GM12878 (cell line): ENCODE measurements around the gene OR5AC2.

ENCODE experiments used
- CTCF ChIP-seq, 3 experiments: IDR thresholded peaks in 2 of 3; conservative IDR thresholded peaks in 1 of 3; 2 replicates each; pipeline ENCODE4 v1.5.1; 2011; ENCODE audit warnings: low read depth in 3 of 3, low read length in 3 of 3, mild to moderate bottlenecking in 3 of 3, control low read depth in 2 of 3, moderate library complexity in 2 of 3, inconsistent platforms in 1 of 3, mixed read lengths in 1 of 3; ENCODE audit not compliant: control insufficient read depth in 2 of 3, insufficient read depth in 1 of 3; ENCODE audit errors: extremely low read depth in 1 of 3
- EZH2 ChIP-seq: IDR thresholded peaks from 2 replicates; pipeline ENCODE4 v1.6.1; 2012; ENCODE audit warnings: low read depth, mild to moderate bottlenecking, control low read depth, inconsistent platforms, low read length, borderline replicate concordance; ENCODE audit not compliant: control insufficient read depth
- HDAC2 ChIP-seq: fragments of 200-600 bp; sonication (generic); IDR thresholded peaks from 2 replicates; pipeline ENCODE4 v1.6.1; 2017
- PBX3 ChIP-seq: IDR thresholded peaks from 2 replicates; pipeline ENCODE4 v1.6.1; 2011; ENCODE audit warnings: mild to moderate bottlenecking, low read depth, low read length, moderate library complexity; ENCODE audit not compliant: insufficient replicate concordance
- PML ChIP-seq: IDR thresholded peaks from 2 replicates; pipeline ENCODE4 v1.6.1; 2012; ENCODE audit warnings: low read length, inconsistent platforms
- POLR2A ChIP-seq: IDR thresholded peaks from 2 replicates; pipeline ENCODE4 v1.6.1; 2011; ENCODE audit warnings: low read depth, mild to moderate bottlenecking, low read length
- RAD51 ChIP-seq: fragments of 450-650 bp; IDR thresholded peaks from 2 replicates; pipeline ENCODE4 v1.6.1; 2016; ENCODE audit warnings: moderate library complexity, mild to moderate bottlenecking, inconsistent platforms
- RBBP5 ChIP-seq: fragments of 200-600 bp; sonication (generic); conservative IDR thresholded peaks from 2 replicates; pipeline ENCODE4 v1.6.1; 2016
- SMARCA5 ChIP-seq: fragments of 450-650 bp; IDR thresholded peaks from 2 replicates; pipeline ENCODE4 v1.6.1; 2017; ENCODE audit warnings: mild to moderate bottlenecking
- TCF3 ChIP-seq: IDR thresholded peaks from 2 replicates; pipeline ENCODE4 v1.6.1; 2012; ENCODE audit warnings: low read depth, mild to moderate bottlenecking, low read length, borderline replicate concordance; ENCODE audit not compliant: insufficient read depth
- USF2 ChIP-seq: IDR thresholded peaks from 2 replicates; pipeline ENCODE4 v1.6.1; 2011; ENCODE audit warnings: low read depth, low read length, improper control_type of control experiment, borderline replicate concordance
- ZBTB33 ChIP-seq: fragments of 450-650 bp; IDR thresholded peaks from 2 replicates; pipeline ENCODE4 v1.6.1; 2017; ENCODE audit warnings: mild to moderate bottlenecking

- TF ChIP-seq SMARCA5 (no peak), CTCF (IDR thresholded peaks at IDR 0.05 in 2 of 3, conservative IDR thresholded peaks at IDR 0.05 in 1 of 3; ENCODE audit: control insufficient read depth in 2 of 3, extremely low read depth in 1 of 3, insufficient read depth in 1 of 3, low read depth in 3 of 3, low read length in 3 of 3) (no peak), ZBTB33 (no peak), EZH2 (no peak), USF2 (no peak), TCF3 (no peak), POLR2A (no peak), PML (no peak), RAD51 (no peak), RBBP5 (no peak), HDAC2 (no peak), PBX3 (no peak)
Measured at GRCh38 chr3:98056035-98056434, 30.9 kb upstream of the OR5AC2 start.
